Left kidney (tissue), 2 donors: Measurements from ENCODE around the gene SKP2. TPM values are rescaled to one million over a fixed set of nuclear protein-coding genes. Genes with fewer than 3 reads are reported as not detected.
A peak's percentile ranks its signal among the peaks of the same experiment; 100 is the strongest.
"Not testable (repeated sequence)": the region's sequence is repeated elsewhere in the genome, so short reads cannot be mapped to it uniquely, and the experiment has no call there.

ENCODE experiments used
- DNase-seq: peaks from one replicate; pipeline ENCODE4 v3.0.0-alpha.2; 2013
- polyA plus RNA-seq: library from polyadenylated mRNA; unstranded; fragments of 120-200 nt; gene quantifications from one replicate; pipeline ENCODE4 v1.2.1, GENCODE V29; 2013; ENCODE audit not compliant: insufficient read length

The SKP2 gene
- polyA plus RNA-seq, 1 donor = 55.5 TPM

DNA sequence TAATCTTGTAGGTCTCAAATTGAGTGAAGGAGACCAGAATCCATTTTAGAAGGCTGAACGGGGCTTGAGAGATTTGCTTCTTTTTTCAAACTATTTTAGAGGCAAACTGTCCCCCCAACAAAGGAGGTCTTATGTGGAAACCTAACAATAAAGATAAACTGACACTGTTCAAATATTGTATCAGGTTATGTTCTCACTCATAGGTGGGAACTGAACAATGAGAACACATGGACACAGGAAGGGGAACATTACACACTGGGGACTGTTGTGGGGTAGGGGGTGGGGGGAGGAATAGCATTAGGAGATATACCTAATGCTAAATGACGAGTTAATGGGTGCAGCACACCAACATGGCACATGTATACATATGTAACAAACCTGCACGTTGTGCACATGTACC, 46.9 kb downstream of the SKP2 start:
- not testable (repeated sequence) for DNase-seq

DNA sequence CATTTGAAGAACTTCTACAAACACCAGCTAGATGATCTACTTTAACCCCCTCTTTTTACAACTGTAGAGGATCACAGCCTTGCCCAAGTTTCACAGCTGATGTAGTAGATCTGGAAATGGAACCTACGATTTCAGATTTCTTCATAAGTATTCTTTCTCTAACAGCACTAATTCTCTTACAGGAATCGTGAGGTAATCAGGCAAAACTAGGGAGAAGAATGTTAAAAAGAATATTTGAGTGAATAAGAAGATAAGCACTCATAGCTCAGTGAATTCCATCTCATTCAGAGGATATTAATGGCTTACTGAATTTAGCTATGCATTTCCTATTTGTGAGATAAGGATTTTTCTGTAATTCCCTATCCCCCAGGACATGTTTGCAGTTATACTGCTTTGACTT, 47.7 kb downstream of the SKP2 start:
- no peak for DNase-seq

DNA sequence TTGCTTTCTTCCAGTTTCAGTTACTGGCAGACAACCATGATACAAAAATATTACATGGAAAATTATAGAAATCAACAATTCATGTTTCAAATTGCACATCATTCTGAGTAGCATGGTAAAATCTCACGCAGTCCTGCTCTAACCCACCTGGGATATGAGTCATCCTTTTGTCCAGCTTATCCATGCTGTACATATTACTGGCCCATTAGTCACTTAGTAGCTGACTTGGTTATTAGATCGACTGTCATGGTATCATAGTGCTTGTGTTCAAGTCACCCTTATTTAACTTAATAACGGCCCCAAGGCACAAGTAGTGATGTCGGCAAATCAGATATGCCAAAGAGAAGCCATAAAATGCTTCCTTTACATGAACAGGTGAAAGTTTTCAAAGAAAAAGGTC, 48.6 kb downstream of the SKP2 start:
- DNase-seq = no peak

DNA sequence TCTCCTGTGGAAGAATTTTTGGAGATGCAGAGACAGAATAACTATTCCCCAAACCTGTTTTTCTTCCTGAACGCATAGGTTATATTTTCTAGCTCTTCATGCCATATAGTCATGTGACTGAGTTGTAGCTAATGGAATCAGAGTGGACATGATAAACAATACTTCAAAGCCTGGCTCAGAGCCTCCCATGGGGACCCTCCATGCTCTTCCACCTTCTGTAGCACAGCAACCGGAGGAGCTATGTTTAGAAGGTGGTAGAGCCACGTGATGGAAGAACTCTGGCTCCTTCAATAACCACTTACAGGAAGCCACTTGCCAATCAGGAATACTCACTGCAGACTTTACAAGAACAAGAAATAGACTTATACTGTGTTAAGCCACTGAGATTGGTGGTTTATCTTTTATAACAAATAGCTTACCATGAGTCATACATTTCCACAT, 50.6 kb downstream of the SKP2 start:
- no peak for DNase-seq

DNA sequence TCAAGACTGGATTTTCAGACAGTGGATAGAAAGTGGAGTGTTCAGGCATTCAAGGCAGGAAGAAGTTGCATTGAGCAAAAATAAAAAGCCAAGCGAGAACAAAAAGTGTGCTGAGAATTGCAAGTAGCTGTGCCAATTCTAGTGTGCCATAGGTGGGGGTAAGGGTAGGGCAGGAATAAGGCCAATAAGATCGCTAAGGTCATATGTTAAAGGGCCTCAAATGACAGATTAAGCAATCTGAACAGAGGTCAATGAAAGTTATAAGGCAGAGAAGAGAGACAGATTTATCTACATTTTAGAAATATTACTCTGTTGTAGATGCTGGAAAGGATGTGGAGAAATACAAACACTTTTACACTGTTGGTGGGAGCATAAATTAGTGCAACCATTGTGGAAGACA, 53.4 kb downstream of the SKP2 start:
- no peak for DNase-seq

DNA sequence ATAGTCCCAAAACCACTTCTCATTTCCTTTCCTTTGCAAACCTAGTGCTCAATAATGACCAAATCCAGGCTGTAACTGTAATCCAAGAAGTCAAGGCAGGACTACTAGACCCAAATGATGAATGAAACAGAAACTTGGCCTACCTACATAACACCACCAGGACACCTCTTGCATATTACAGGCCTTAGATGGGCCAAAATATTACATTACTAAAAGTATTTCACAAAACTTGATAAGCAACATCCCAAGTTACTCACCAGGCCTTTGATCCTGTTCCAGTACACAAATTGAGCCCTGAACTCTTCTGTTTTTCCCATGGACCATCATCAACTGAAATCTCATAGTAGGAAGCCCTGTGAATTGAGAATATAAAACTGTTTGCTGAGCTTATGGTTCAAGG, 55.0 kb downstream of the SKP2 start:
- no peak for DNase-seq

DNA sequence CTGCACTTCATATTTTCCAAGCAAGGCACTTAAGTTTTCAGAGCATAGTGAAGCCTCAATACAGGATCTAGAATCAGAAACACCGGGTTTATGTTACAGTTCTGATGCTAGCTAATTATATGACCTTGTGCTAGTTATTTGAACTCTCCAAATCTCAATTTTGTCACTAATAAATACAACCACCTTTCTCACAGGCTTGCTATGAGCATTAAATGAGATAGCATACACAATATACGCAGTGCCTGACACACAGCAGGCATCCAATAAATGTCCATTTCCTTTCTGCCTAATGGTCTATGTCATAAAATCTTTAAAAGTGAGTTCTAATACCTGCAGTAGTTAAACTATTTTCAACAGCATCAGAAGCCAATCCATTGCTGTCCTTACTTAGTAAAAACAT, 56.9 kb downstream of the SKP2 start:
- DNase-seq = no peak

DNA sequence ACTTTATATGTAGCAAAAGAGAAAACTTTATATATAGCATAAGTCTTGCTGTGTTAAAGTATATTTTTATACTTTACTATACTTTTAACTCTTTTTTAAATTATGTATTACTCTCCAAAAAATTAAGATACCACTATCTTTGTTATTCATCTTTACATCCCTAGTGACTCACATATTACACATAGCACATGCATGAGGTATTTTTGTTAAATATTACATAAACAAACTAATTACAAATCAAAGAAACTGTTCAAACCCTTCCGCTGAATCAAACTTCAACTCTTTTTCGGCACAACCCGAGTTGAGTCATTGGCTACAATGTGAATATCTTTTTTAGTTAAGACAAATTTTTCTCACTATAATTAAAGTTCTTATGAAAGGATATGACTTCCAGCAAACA, 57.8 kb downstream of the SKP2 start:
- no peak for DNase-seq

DNA sequence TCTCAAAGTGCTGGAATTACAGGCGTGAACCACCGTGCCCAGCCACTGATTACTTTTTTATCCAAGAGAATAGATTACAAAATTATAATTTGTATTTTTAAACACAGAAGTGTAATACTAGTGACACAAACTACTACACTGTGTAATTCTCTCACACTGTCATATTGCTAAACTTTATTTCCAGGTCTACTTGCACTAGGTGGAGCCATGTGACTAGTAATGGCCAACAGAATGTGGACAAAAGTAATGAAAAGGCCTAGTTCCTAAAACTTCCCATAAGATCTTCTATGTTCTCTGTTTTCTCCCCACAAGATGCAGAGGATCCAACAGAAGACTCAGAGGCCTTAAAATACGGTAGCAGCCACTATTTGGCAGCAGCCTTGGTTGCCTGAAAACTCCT, 62.5 kb downstream of the SKP2 start:
- DNase-seq = peak; percentile 3

DNA sequence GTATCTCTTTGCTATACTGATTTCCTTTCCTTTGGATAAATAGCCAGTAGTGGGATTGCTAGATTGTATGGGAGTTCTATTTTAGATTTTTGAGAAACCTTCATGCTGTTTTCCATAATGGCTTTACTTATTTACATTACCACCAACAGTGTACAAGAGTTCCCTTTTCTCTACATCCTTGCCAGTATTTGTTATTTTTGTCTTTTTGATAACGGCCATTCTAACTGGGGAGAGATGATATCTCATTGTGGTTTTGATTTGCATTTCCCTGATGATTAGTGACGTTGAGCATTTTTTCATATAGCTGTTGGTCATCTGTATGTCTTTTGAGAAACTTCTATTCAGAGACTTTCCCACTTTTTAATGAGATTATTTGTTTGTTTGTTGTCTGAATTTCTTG, 64.0 kb downstream of the SKP2 start:
- no peak for DNase-seq

DNA sequence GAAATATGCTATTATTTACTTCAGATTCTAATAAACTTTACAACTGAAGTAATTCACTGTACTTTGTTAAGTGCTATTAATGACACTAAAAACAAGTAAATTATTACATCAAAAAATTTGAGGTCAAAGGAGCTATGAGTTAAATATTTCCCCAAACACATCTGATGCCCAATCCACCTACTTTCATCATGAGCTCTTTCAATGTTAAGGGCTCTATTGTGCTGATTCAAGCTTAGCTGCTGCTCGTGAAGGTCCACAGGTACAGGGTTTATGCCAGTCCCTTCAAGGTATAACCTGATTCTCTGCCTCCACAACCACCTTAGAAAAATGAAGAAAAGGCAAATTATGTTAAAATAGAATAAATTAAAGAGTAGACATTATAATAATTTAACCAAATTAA, 65.7 kb downstream of the SKP2 start:
- DNase-seq = no peak

DNA sequence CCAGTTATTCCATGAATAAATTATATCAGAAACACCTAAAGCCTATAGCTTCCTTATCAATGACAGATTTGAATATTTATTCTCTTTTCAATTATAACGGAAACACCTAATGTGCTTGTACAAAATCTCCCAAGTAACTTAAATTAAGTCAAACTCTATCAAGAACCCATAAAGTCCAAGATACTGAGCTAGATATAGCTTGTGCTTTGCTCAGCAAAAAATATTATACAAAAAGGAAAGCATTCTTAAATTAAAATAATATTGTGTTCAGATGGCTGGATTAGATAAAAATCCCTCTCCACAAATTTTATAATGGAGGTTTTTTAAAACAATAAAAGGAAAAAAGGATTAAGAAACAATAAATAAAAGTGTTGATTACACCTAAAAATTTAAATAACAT, 66.1 kb downstream of the SKP2 start:
- DNase-seq = no peak

DNA sequence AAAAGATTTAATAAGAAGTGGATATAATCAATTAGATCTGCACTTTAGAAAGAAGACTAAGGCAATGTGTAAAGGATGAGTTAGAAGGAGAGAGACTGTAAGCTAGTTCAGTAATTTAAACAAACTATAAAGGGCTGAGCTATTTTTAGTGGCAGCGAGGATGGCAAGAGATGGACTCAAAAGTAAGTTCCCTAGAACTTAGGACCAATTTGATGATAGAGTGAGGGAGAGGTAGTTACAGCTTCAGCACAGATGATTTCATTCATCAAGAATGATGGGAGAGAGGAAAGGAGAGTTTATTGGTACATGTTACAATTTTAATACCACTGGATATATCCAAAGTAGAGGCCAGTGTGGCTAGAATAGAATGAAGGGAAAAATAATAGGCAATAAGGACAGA, 70.7 kb downstream of the SKP2 start:
- no peak for DNase-seq

DNA sequence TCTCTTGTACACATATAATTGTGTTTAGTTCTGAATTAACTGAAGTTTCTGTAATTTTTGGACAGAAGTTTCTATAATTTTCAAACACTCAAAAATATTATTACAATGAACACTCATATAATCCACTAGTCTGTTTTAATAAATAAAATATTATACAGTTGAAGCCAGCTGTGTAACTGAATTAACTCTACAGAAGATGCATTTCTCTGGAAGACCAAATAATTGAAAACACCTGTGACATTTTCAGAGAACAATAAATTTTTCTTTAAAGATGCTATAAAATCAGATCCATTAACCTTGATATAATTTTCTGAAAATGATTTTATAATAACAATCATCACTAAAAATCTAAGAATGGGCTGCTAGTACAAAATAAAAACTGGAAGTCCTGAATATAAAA, 75.1 kb downstream of the SKP2 start:
- no peak for DNase-seq

DNA sequence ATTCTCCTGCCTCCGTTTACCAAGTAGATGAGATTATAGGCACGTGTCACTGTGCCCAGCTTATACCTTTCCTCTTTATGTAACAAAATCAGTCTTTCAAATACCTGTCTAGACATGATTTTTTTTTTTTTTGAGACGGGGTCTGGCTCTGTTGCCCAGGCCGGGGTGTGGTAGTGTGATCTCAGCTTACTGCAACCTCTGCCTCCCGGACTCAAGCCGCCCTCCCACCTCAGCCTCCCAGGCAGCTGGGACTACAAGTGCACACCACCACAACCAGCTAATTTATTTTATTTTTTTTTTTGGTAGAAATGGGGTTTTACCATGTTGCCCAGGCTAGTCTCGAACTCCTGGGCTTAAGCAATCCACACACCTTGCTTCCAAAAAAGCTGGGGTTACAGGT, 76.6 kb downstream of the SKP2 start:
- DNase-seq = no peak

DNA sequence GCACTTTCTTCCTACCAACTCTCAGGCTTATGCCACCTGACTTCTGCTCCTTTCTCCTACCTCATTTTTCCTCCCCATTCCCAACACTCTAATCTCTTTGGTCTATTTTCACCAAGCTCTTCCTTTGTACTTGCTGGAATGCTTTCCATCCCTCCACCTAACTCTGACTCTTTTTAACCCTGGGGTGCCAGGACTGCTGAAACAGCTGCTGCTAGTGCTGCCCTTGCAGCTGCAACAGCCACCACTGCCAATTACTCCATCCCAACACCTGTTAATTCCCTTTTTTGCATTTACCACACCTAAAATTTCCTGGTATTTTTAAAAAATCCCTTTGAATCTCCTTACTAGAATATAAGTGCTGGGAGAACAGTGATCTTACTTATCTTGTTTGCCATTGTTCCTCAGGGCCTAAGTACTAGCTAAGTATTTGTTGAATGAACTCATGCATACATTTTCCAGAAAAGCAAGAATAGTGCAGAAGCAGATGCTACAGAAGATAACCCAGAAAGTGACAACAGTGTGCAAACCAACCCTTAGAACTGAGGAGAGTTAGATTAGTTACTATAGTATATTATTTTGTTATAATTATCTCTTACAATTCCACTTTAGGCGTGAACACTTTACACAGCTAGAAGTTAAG, 78.4 kb downstream of the SKP2 start:
- no peak for DNase-seq

DNA sequence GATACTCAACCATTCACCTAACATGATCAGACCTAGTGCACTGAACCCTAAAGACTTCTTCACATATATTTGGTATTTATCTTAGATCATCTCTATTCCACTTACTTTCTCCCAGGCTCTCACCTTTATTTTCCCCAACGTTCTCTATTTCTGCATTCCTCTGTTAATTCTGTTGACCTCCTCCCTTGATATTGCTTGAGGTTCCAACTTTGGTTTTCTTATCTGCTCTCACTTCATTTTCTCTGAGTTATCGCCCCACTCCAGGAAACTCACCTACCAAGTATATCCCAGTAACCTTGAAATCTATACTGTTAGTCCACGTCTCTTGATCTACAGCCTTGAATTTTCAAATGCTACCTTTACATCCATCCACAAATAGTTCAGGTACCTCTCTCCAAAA, 80.6 kb downstream of the SKP2 start:
- DNase-seq = no peak

Other genes with a start within 250 kb of the SKP2 start
- 5.5 TPM for gene CAPSL, start 213.5 kb upstream of the SKP2 start, polyA plus RNA-seq
- gene UGT3A1, start 160.7 kb upstream of the SKP2 start, polyA plus RNA-seq = 163 TPM
- gene UGT3A2, start 85.2 kb upstream of the SKP2 start, polyA plus RNA-seq = 20.1 TPM
- gene LMBRD2, start 224 bp upstream of the SKP2 start, polyA plus RNA-seq = 21.7 TPM
- 59.8 TPM for gene NADK2, start 89.8 kb downstream of the SKP2 start, polyA plus RNA-seq
- 8.0 TPM for gene RANBP3L, start 149.8 kb downstream of the SKP2 start, polyA plus RNA-seq